NCI-H345 (cell line): ENCODE measurements around the gene ICAM4.

Experiments used
- DNase-seq: peaks from one replicate; lab custom pipeline; 2025; lab: John Stamatoyannopoulos, UW

ICAM4 gene

GRCh38 chr19:10290876-10291553, 4.3 kb downstream of the ICAM4 start:
- DNase-seq = peak; percentile 21

- DNase-seq = no peak
Measured at GRCh38 chr19:10291554-10292205, 4.9 kb downstream of the ICAM4 start.

- DNase-seq = peak; percentile 52
Measured at GRCh38 chr19:10292206-10292788, 5.5 kb downstream of the ICAM4 start.

- no peak for DNase-seq
Measured at GRCh38 chr19:10292789-10293636, 6.3 kb downstream of the ICAM4 start.

- DNase-seq = no peak
Measured at GRCh38 chr19:10293637-10294367, 7.0 kb downstream of the ICAM4 start.

- no peak for DNase-seq
Measured at GRCh38 chr19:10294368-10294697, 7.6 kb downstream of the ICAM4 start.

- no peak for DNase-seq
Measured at GRCh38 chr19:10295305-10295846, 8.6 kb downstream of the ICAM4 start.

- DNase-seq = no peak
Measured at GRCh38 chr19:10295847-10296591, 9.3 kb downstream of the ICAM4 start.

GRCh38 chr19:10299545-10300458, 13.0 kb downstream of the ICAM4 start:
- no peak for DNase-seq

- DNase-seq = no peak
Measured at GRCh38 chr19:10305139-10305806, 18.5 kb downstream of the ICAM4 start.

- DNase-seq = no peak
Measured at GRCh38 chr19:10306327-10306726, 19.6 kb downstream of the ICAM4 start.

GRCh38 chr19:10309423-10309822, 22.7 kb downstream of the ICAM4 start, which contains the start of gene ZGLP1:
Gene ZGLP1, minus strand, starts transcription at chr19:10309815.
- no peak for DNase-seq

GRCh38 chr19:10315335-10316214, 28.8 kb downstream of the ICAM4 start, which contains the start of gene FDX2:
Gene FDX2, minus strand, starts transcription at chr19:10316015. Its CDS starts 19 bp downstream, at chr19:10315996.
- peak; percentile 92 for DNase-seq

- no peak for DNase-seq
Measured at GRCh38 chr19:10316229-10317044, 29.7 kb downstream of the ICAM4 start.

- no peak for DNase-seq
Measured at GRCh38 chr19:10317045-10317856, 30.5 kb downstream of the ICAM4 start.

- DNase-seq = no peak
Measured at GRCh38 chr19:10317857-10318462, 31.2 kb downstream of the ICAM4 start.
